H9 (cell line): Measurements from ENCODE around the gene METTL22. TPM values are rescaled to one million over a fixed set of nuclear protein-coding genes. Genes with fewer than 3 reads are reported as not detected.

Experiments used
- DNase-seq: peaks from one replicate; pipeline ENCODE4 v3.0.0-alpha.2; 2017
- H2AFZ ChIP-seq: one replicate; pipeline ENCODE4 v1.6.1; 2013; ENCODE audit warnings: mild to moderate bottlenecking, low read length, control low read depth, moderate library complexity
- H2AK5ac ChIP-seq: 2 replicates; pipeline ENCODE4 v1.6.1; 2013; ENCODE audit warnings: low read length, control low read depth, mixed read lengths; ENCODE audit not compliant: insufficient read length
- H2BK120ac ChIP-seq: one replicate; pipeline ENCODE4 v1.6.1; 2013; ENCODE audit warnings: low read depth, mild to moderate bottlenecking, low read length, control low read depth, inconsistent platforms; ENCODE audit not compliant: poor library complexity, severe bottlenecking
- H2BK12ac ChIP-seq: 2 replicates; pipeline ENCODE4 v1.6.1; 2013; ENCODE audit warnings: low read length, control low read depth, mixed read lengths, low read depth; ENCODE audit not compliant: insufficient read length
- H2BK15ac ChIP-seq: 2 replicates; pipeline ENCODE4 v1.6.1; 2013; ENCODE audit warnings: low read depth, low read length, control low read depth
- H2BK20ac ChIP-seq: one replicate; pipeline ENCODE4 v1.6.1; 2013; ENCODE audit warnings: low read depth, mild to moderate bottlenecking, low read length, control low read depth, inconsistent platforms; ENCODE audit not compliant: poor library complexity, severe bottlenecking
- H2BK5ac ChIP-seq: 2 replicates; pipeline ENCODE4 v1.6.1; 2013; ENCODE audit warnings: low read length, control low read depth, mixed read lengths; ENCODE audit not compliant: insufficient read length
- H3K14ac ChIP-seq: 2 replicates; pipeline ENCODE4 v1.6.1; 2013; ENCODE audit warnings: low read length, control low read depth; ENCODE audit not compliant: insufficient read depth
- H3K18ac ChIP-seq: 2 replicates; pipeline ENCODE4 v1.6.1; 2013; ENCODE audit warnings: low read depth, mild to moderate bottlenecking, mixed read lengths, low read length, control low read depth; ENCODE audit not compliant: insufficient read length
- H3K23ac ChIP-seq: 2 replicates; pipeline ENCODE4 v1.6.1; 2013; ENCODE audit warnings: low read length, control low read depth, mixed read lengths, low read depth; ENCODE audit not compliant: insufficient read length
- H3K23me2 ChIP-seq: 2 replicates; pipeline ENCODE4 v1.6.1; 2013; ENCODE audit warnings: low read depth, mild to moderate bottlenecking, mixed read lengths, low read length, control low read depth; ENCODE audit not compliant: insufficient read length, poor library complexity, severe bottlenecking
- H3K27ac ChIP-seq: 2 replicates; pipeline ENCODE4 v1.5.1; 2013; ENCODE audit warnings: low read length, control low read depth, mixed read lengths, low read depth; ENCODE audit not compliant: insufficient read length
- H3K27me3 ChIP-seq: 2 replicates; pipeline ENCODE4 v1.6.1; 2013; ENCODE audit warnings: low read length, control low read depth, inconsistent platforms; ENCODE audit not compliant: insufficient read depth
- H3K4ac ChIP-seq: 2 replicates; pipeline ENCODE4 v1.6.1; 2013; ENCODE audit warnings: low read depth, mild to moderate bottlenecking, control low read depth, inconsistent platforms, low read length, moderate library complexity
- H3K4me1 ChIP-seq: 2 replicates; pipeline ENCODE4 v1.6.1; 2013; ENCODE audit warnings: low read length, control low read depth, inconsistent platforms; ENCODE audit not compliant: insufficient read depth
- H3K4me2 ChIP-seq: 2 replicates; pipeline ENCODE4 v1.6.1; 2013; ENCODE audit warnings: low read length, control low read depth, mixed read lengths; ENCODE audit not compliant: insufficient read length, insufficient read depth
- H3K56ac ChIP-seq: 2 replicates; pipeline ENCODE4 v1.6.1; 2013; ENCODE audit warnings: low read depth, mild to moderate bottlenecking, mixed read lengths, low read length, control low read depth; ENCODE audit not compliant: insufficient read length
- H3K79me1 ChIP-seq: 2 replicates; pipeline ENCODE4 v1.6.1; 2013; ENCODE audit warnings: low read depth, mild to moderate bottlenecking, moderate library complexity, low read length, control low read depth, inconsistent platforms; ENCODE audit not compliant: insufficient read depth, poor library complexity, severe bottlenecking
- H3K79me2 ChIP-seq: 2 replicates; pipeline ENCODE4 v1.6.1; 2013; ENCODE audit warnings: low read length, control low read depth, inconsistent platforms; ENCODE audit not compliant: insufficient read depth
- H3K9ac ChIP-seq: 2 replicates; pipeline ENCODE4 v1.6.1; 2013; ENCODE audit warnings: low read length, control low read depth, mixed read lengths; ENCODE audit not compliant: insufficient read length; ENCODE audit errors: extremely low read depth
- H3K9me3 ChIP-seq: one replicate; pipeline ENCODE4 v1.6.1; 2013; ENCODE audit warnings: low read depth, low read length, inconsistent platforms; ENCODE audit not compliant: control insufficient read depth
- H3T11ph ChIP-seq: one replicate; pipeline ENCODE4 v1.6.1; 2013; ENCODE audit warnings: mild to moderate bottlenecking, low read length, control low read depth, inconsistent platforms
- H4K20me1 ChIP-seq: one replicate; pipeline ENCODE4 v1.6.1; 2013; ENCODE audit not compliant: control insufficient read depth, insufficient read length, insufficient read depth
- H4K5ac ChIP-seq: 2 replicates; pipeline ENCODE4 v1.6.1; 2013; ENCODE audit warnings: low read depth, mild to moderate bottlenecking, mixed read lengths, low read length, control low read depth; ENCODE audit not compliant: insufficient read length
- H4K8ac ChIP-seq: replicated peaks from 2 replicates; pipeline ENCODE4 v1.6.1; 2013; ENCODE audit warnings: low read length, control low read depth, mixed read lengths, low read depth; ENCODE audit not compliant: insufficient read length
- H4K91ac ChIP-seq: 2 replicates; pipeline ENCODE4 v1.6.1; 2013; ENCODE audit warnings: low read depth, mild to moderate bottlenecking, moderate library complexity, mixed read lengths, low read length, control low read depth; ENCODE audit not compliant: insufficient read length
- H3K27ac Mint-ChIP-seq, 3 experiments: 2 replicates in 2 of 3; 3 replicates in 1 of 3; pipeline ENCODE4 v1.8.0; 2020 to 2021; ENCODE audit warnings: mixed read lengths in 3 of 3, mild to moderate bottlenecking in 1 of 3, moderate library complexity in 1 of 3
- H3K27me3 Mint-ChIP-seq: 2 replicates; pipeline ENCODE4 v1.8.0; 2021; ENCODE audit warnings: low read depth, mild to moderate bottlenecking, moderate library complexity, mixed read lengths
- H3K36me3 Mint-ChIP-seq, 3 experiments: 2 replicates in 2 of 3; 3 replicates in 1 of 3; pipeline ENCODE4 v1.8.0; 2020 to 2021; ENCODE audit warnings: low read depth in 3 of 3, mixed read lengths in 3 of 3; ENCODE audit not compliant: insufficient read depth in 1 of 3
- H3K4me1 Mint-ChIP-seq, 2 experiments: 2 replicates each; pipeline ENCODE4 v1.8.0; 2020; ENCODE audit warnings: mixed read lengths in 2 of 2
- H3K4me3 Mint-ChIP-seq, 2 experiments: 2 replicates in 1 of 2; 3 replicates in 1 of 2; pipeline ENCODE4 v1.8.0; 2020 to 2021; ENCODE audit warnings: mild to moderate bottlenecking in 2 of 2, mixed read lengths in 2 of 2, moderate library complexity in 1 of 2
- H3K9me3 Mint-ChIP-seq, 2 experiments: 2 replicates in 1 of 2; 3 replicates in 1 of 2; pipeline ENCODE4 v1.8.0; 2020; ENCODE audit warnings: mild to moderate bottlenecking in 2 of 2, mixed read lengths in 2 of 2, moderate library complexity in 1 of 2
- WGBS: extraction: QIAGEN DNeasy Blood & Tissue Kit; methylation state at CpG from one replicate; pipeline ENCODE4 v1.1.7; 2013; ENCODE audit warnings: missing lambda C conversion rate, low lambda C conversion rate, mixed read lengths; ENCODE audit not compliant: insufficient read length; ENCODE audit errors: extremely low coverage; 5-methylcytosine and 5-hydroxymethylcytosine counted together
- total RNA-seq: library from RNA; stranded (reverse); gene quantifications from 2 replicates; pipeline ENCODE4 v1.2.1, GENCODE V29; 2021
- TF ChIP-seq, protein P1 (sequence below): fragments of 200-600 bp; sonication (generic); conservative IDR thresholded peaks from 3 replicates; pipeline ENCODE4 v1.8.0; 2021; ENCODE audit warnings: antibody characterized with exemption, mild to moderate bottlenecking

Gene METTL22
- total RNA-seq, 1 experiment from 2014 or later, result 51.9 TPM

DNA sequence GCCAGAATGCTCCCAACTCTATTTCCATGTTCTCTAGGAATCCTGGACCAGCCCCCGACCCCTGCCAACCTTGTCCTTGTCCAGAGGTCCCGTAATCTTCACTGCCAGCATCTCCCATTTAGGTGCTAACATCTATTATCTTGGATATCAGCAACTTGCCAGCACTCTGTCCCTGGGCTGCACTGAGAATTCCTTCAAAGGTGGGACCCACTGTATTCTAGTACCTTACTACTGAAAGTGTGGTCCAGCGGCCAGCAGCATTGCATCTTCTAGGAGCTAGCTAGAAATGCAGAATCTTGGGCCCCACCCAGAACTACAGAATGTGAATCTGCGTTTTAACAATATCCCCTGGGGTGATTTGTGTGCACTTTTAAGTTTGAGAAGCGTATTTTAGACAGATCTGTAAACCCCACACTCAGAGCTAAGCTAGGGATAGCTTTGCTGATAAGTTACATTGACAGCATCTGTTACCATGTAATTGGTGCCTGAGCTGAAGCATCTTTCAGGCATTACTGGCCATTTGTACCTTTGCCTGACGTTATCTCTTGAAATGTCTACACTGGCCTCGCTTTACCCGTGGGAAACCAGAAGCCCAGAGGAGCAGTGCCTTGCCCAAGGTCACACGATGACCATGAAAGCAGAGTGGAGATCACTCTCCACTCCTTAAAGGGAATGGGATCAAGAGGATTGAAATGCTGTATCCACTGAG, 61.2 kb downstream of the METTL22 start:
- no CpG with 5 or more reads among the region's 9 CpGs for WGBS
- Histone ChIP-seq H2BK5ac (no peak overlapping the region), H4K8ac (no peak overlapping the region), H3K4me2 (no peak overlapping the region), H2BK12ac (no peak overlapping the region), H3K23me2 (no peaks in the 10 kb centered on the region), H3K4me1 (no peaks in the 10 kb centered on the region; the same call in 1 of the 2 replicates), H3K27ac (no peak overlapping the region), H2BK120ac (no peak overlapping the region), H2AK5ac (no peak overlapping the region), H4K91ac (no peak overlapping the region), H3T11ph (no peak overlapping the region), H3K79me1 (no peaks in the 10 kb centered on the region), H4K5ac (no peak overlapping the region), H3K14ac (no peak overlapping the region), H2AFZ (no peak overlapping the region), H3K18ac (no peak overlapping the region), H3K27me3 (no peaks in the 10 kb centered on the region), H2BK20ac (no peak overlapping the region), H3K4ac (no peak overlapping the region), H3K23ac (no peak overlapping the region), H4K20me1 (no peaks in the 10 kb centered on the region), H3K79me2 (no peaks in the 10 kb centered on the region), H3K9ac (no peak overlapping the region), H2BK15ac (no peak overlapping the region), H3K9me3 (no peaks in the 10 kb centered on the region), H3K56ac (no peak overlapping the region)
- H3K4me1 Mint-ChIP-seq, result peaks cover 15 to 18% of the 10 kb centered on the region in 2 experiments
- no peak overlapping the region for H3K27ac Mint-ChIP-seq
- TF ChIP-seq, protein P1, sequence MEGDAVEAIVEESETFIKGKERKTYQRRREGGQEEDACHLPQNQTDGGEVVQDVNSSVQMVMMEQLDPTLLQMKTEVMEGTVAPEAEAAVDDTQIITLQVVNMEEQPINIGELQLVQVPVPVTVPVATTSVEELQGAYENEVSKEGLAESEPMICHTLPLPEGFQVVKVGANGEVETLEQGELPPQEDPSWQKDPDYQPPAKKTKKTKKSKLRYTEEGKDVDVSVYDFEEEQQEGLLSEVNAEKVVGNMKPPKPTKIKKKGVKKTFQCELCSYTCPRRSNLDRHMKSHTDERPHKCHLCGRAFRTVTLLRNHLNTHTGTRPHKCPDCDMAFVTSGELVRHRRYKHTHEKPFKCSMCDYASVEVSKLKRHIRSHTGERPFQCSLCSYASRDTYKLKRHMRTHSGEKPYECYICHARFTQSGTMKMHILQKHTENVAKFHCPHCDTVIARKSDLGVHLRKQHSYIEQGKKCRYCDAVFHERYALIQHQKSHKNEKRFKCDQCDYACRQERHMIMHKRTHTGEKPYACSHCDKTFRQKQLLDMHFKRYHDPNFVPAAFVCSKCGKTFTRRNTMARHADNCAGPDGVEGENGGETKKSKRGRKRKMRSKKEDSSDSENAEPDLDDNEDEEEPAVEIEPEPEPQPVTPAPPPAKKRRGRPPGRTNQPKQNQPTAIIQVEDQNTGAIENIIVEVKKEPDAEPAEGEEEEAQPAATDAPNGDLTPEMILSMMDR, result no peak
- no peaks in the 10 kb centered on the region for H3K27me3 Mint-ChIP-seq
- H3K9me3 Mint-ChIP-seq, result peaks cover 4 to 7% of the 10 kb centered on the region in 2 experiments
- H3K4me3 Mint-ChIP-seq, result no peak overlapping the region
- no peak for DNase-seq
- peaks cover 0 to 8% (median 2%) of the 10 kb centered on the region in 3 experiments; a peak in 4 of 7 replicates for H3K36me3 Mint-ChIP-seq
